GM23338 (cell line): ENCODE data around the gene ATP13A1. TPM values are rescaled to one million over a fixed set of nuclear protein-coding genes. Genes with fewer than 3 reads are reported as not detected.

Experiments used
- ATAC-seq: fragments of 200-7000 bp; cut with Tn5 transposase; 3 replicates; pipeline ENCODE4 v1.9.1; 2020
- DNase-seq: peaks from one replicate; pipeline ENCODE4 v3.0.0-alpha.2; 2015; ENCODE audit warnings: low spot score
- H2AFZ ChIP-seq: fragments of 200-600 bp; sonication (generic); 2 replicates; pipeline ENCODE4 v1.8.0; 2016; ENCODE audit warnings: antibody characterized with exemption, mild to moderate bottlenecking, moderate library complexity
- H3F3A ChIP-seq: fragments of 200-600 bp; sonication (generic); replicated peaks from 2 replicates; pipeline ENCODE4 v1.8.0; 2017; ENCODE audit warnings: antibody characterized with exemption, mixed run types, low read depth
- H3K27ac ChIP-seq: fragments of 200-600 bp; sonication (generic); 2 replicates; pipeline ENCODE4 v1.6.1; 2016; ENCODE audit warnings: low read depth
- H3K27me3 ChIP-seq: fragments of 200-600 bp; sonication (generic); 2 replicates; pipeline ENCODE4 v1.8.0; 2016; ENCODE audit warnings: mild to moderate bottlenecking, mixed run types, moderate library complexity; ENCODE audit not compliant: insufficient read depth
- H3K36me3 ChIP-seq: fragments of 200-600 bp; sonication (generic); 2 replicates; pipeline ENCODE4 v1.8.0; 2016; ENCODE audit warnings: mild to moderate bottlenecking; ENCODE audit not compliant: insufficient read depth
- H3K4me1 ChIP-seq: fragments of 200-600 bp; sonication (generic); 2 replicates; pipeline ENCODE4 v1.8.0; 2016; ENCODE audit warnings: mild to moderate bottlenecking, moderate library complexity; ENCODE audit not compliant: insufficient read depth
- H3K4me2 ChIP-seq: fragments of 200-600 bp; sonication (generic); 2 replicates; pipeline ENCODE4 v1.7.1; 2017; ENCODE audit warnings: mixed run types
- H3K4me3 ChIP-seq: fragments of 200-600 bp; sonication (generic); 2 replicates; pipeline ENCODE4 v1.6.1; 2016; ENCODE audit warnings: mixed run types
- H3K79me2 ChIP-seq: fragments of 200-600 bp; sonication (generic); replicated peaks from 2 replicates; pipeline ENCODE4 v1.8.0; 2017; ENCODE audit warnings: mild to moderate bottlenecking; ENCODE audit not compliant: insufficient read depth
- H3K9me2 ChIP-seq: fragments of 200-600 bp; sonication (generic); 2 replicates; pipeline ENCODE4 v1.8.0; 2017; ENCODE audit not compliant: insufficient read depth
- H4K20me1 ChIP-seq: fragments of 200-600 bp; sonication (generic); replicated peaks from 2 replicates; pipeline ENCODE4 v1.8.0; 2017; ENCODE audit warnings: mild to moderate bottlenecking; ENCODE audit not compliant: insufficient read depth
- H3K27ac Mint-ChIP-seq: 2 replicates; pipeline ENCODE4 v1.8.0; 2020; ENCODE audit warnings: inconsistent platforms, mild to moderate bottlenecking, moderate library complexity, mixed read lengths
- H3K27me3 Mint-ChIP-seq: 3 replicates; pipeline ENCODE4 v1.8.0; 2022; ENCODE audit warnings: low read depth, mild to moderate bottlenecking, moderate library complexity, mixed read lengths, inconsistent platforms; ENCODE audit not compliant: insufficient read depth, poor library complexity
- H3K36me3 Mint-ChIP-seq: 3 replicates; pipeline ENCODE4 v1.8.0; 2021; ENCODE audit warnings: low read depth, mild to moderate bottlenecking, inconsistent platforms, moderate library complexity, mixed read lengths
- H3K4me1 Mint-ChIP-seq: 3 replicates; pipeline ENCODE4 v1.8.0; 2020; ENCODE audit warnings: mild to moderate bottlenecking, inconsistent platforms, mixed read lengths
- H3K4me3 Mint-ChIP-seq: 3 replicates; pipeline ENCODE4 v1.8.0; 2021; ENCODE audit warnings: moderate library complexity, mild to moderate bottlenecking, inconsistent platforms, mixed read lengths
- H3K9me3 Mint-ChIP-seq: 3 replicates; pipeline ENCODE4 v1.8.0; 2020; ENCODE audit warnings: moderate library complexity, mild to moderate bottlenecking, inconsistent platforms, mixed read lengths
- CREB1 ChIP-seq: fragments of 250-450 bp; sonication (Bioruptor Pico); IDR thresholded peaks from 2 replicates; pipeline ENCODE4 v1.5.0; 2020; ENCODE audit warnings: low read depth, mild to moderate bottlenecking, moderate library complexity
- ETS1 ChIP-seq: IDR thresholded peaks from 2 replicates; pipeline ENCODE4 v1.6.1; 2016; ENCODE audit warnings: antibody characterized with exemption
- EZH2 ChIP-seq: fragments of 200-600 bp; sonication (generic); IDR thresholded peaks from one replicate; pipeline ENCODE4 v1.8.0; 2017; ENCODE audit warnings: antibody characterized with exemption, mild to moderate bottlenecking, low read depth; ENCODE audit not compliant: unreplicated experiment
- EZH2phosphoT487 ChIP-seq: fragments of 200-600 bp; sonication (generic); IDR thresholded peaks from one replicate; pipeline ENCODE4 v1.8.1; 2018; ENCODE audit warnings: antibody characterized with exemption; ENCODE audit not compliant: unreplicated experiment
- JUNB ChIP-seq: IDR thresholded peaks from one replicate; pipeline ENCODE4 v1.6.1; 2016; ENCODE audit warnings: antibody characterized with exemption; ENCODE audit not compliant: unreplicated experiment
- POLR2AphosphoS5 ChIP-seq: IDR thresholded peaks from 2 replicates; pipeline ENCODE4 v1.6.1; 2016; ENCODE audit warnings: antibody characterized with exemption, low read depth
- STAT1 ChIP-seq: IDR thresholded peaks from one replicate; pipeline ENCODE4 v1.6.1; 2016; ENCODE audit warnings: antibody characterized with exemption; ENCODE audit not compliant: unreplicated experiment
- ZNF114 ChIP-seq: fragments of 250-450 bp; sonication (Bioruptor Pico); IDR thresholded peaks from 2 replicates; pipeline ENCODE4 v1.5.0; 2020; ENCODE audit warnings: mild to moderate bottlenecking, moderate library complexity
- polyA plus RNA-seq: library from polyadenylated mRNA; unstranded; fragments of >200 nt; fragmentation: Nextera tagmentation; extraction: Ambion mirVana; gene quantifications from 2 replicates; pipeline ENCODE4 v1.2.1, GENCODE V29; 2016
- total RNA-seq: library from RNA; depleted of rRNA; stranded (reverse); fragments of >200 nt; shearing (Covaris generic); gene quantifications from 2 replicates; pipeline ENCODE4 v1.2.3, GENCODE V29; 2014
- TF ChIP-seq, protein P1 (sequence below): IDR thresholded peaks from one replicate; pipeline ENCODE4 v1.6.1; 2018; ENCODE audit warnings: antibody characterized with exemption; ENCODE audit not compliant: unreplicated experiment

Gene ATP13A1
- total and polyA plus RNA-seq, 2 experiments from 2014 or later = 38.1 to 307 TPM

DNA sequence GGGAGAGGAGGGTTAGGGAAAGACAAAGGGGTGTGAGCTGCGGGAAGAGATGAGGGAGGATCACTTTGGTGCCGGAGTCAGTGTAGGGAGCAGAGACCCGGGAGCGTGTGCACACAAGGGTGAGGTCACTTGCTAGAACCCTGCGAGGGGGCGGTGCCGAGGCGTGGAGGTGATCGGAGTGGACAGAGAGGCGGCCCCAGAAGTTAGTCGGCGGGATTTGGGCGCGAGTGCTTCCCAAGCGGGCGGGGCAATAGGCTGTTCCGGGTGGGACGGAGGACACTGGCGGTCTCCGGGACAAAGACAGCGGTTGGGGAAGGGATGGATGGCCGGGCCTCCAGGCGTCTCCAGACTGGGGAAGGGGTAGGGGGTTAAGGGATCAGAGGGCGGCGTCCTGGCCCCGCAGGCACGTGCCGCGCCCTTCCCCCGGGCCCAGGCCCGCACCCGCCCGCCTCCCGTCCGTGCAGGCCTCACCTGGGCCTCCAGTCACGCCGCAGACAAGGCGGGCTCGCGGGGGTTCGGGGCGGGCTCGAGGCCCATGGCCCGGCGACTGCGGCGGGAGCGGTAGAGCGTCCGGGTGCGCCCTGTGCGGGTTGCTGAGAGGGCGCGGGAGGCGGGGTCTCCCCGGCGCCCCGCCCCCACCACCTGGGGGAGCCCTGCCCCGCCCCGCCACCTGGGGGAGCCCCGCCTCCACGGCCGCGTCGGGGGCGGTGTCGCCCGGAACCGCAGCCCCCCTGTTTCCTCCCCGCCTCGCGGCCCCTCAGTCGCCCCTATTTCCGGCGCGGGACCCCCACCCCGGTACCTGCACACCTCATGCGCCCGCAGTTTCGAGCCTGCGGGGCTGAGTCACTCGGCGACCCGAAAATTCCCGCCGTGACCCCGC is 35.6 kb downstream of the ATP13A1 start, which contains the start of gene LPAR2 (continued):
- TF ChIP-seq, protein P1, sequence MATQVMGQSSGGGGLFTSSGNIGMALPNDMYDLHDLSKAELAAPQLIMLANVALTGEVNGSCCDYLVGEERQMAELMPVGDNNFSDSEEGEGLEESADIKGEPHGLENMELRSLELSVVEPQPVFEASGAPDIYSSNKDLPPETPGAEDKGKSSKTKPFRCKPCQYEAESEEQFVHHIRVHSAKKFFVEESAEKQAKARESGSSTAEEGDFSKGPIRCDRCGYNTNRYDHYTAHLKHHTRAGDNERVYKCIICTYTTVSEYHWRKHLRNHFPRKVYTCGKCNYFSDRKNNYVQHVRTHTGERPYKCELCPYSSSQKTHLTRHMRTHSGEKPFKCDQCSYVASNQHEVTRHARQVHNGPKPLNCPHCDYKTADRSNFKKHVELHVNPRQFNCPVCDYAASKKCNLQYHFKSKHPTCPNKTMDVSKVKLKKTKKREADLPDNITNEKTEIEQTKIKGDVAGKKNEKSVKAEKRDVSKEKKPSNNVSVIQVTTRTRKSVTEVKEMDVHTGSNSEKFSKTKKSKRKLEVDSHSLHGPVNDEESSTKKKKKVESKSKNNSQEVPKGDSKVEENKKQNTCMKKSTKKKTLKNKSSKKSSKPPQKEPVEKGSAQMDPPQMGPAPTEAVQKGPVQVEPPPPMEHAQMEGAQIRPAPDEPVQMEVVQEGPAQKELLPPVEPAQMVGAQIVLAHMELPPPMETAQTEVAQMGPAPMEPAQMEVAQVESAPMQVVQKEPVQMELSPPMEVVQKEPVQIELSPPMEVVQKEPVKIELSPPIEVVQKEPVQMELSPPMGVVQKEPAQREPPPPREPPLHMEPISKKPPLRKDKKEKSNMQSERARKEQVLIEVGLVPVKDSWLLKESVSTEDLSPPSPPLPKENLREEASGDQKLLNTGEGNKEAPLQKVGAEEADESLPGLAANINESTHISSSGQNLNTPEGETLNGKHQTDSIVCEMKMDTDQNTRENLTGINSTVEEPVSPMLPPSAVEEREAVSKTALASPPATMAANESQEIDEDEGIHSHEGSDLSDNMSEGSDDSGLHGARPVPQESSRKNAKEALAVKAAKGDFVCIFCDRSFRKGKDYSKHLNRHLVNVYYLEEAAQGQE = no peak
- TF ChIP-seq ZNF114 (CRISPR knock-in tag) = no peak
- peak; percentile 6; the same call in 1 of the 2 replicates for TF ChIP-seq POLR2AphosphoS5
- TF ChIP-seq EZH2 = no peak

DNA sequence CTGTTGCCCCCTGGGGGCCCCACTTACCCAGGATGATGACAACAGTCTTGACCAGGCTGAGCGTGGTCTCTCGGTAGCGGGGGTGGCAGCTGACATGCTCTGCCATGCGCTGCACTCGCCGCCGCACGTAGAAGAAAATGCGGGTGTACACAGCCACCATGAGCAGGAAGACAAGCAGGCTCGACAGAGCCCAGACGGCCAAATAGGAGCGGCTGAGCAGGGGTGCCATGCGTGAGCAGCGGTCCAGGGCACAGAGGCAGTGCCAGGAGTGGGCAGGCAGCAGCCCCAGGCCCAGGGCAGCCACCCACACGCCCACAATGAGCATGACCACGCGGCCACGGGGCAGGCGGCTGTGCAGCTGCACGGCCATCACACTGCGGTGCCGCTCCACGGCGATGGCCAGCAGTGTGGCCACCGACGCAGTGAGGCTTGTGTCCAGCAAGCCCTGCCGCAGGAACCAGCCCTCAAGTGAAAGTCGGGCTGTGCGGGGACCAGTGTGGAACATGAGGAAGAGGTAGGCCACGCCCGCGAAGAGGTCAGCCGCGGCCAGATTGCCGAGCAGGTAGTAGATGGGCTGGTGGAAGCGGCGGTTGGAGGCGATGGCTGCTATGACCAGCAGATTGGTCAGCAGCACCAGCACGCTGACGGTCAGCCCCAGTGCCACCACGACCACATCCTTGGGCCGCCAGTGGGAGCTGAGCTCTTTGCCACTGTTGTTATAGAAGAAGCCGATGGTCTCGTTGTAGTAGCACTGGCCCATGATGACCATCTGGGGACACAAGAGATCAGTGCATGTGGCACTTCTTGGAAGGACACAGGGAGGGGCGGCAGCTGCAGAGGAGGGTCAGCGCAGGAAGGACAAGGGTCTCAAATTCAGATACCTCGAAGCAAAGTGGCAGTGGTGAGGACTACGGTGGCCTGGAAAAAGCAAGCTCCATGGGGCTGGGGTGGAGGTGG is 36.7 kb downstream of the ATP13A1 start:
- DNase-seq (no peak), ATAC-seq (no peak)
- no peak overlapping the region for H2AFZ ChIP-seq
- 0 out of 2 replicates have a peak, but pooled peaks cover 4% of the 10 kb centered on the region for H4K20me1 ChIP-seq
- Mint-ChIP-seq H3K36me3 (peaks cover 33% of the 10 kb centered on the region), H3K4me1 (peaks cover 17% of the 10 kb centered on the region), H3K4me3 (peak overlapping the region; percentile 89), H3K9me3 (no peaks in the 10 kb centered on the region; the same call in 2 of the 3 replicates), H3K27ac (no peak overlapping the region; the same call in 1 of the 2 replicates), H3K27me3 (peaks cover 19% of the 10 kb centered on the region)
- TF ChIP-seq JUNB (no peak), STAT1 (no peak), EZH2phosphoT487 (no peak), CREB1 (no peak), ETS1 (no peak)
- H3K27me3 ChIP-seq = no peaks in the 10 kb centered on the region
- H3F3A ChIP-seq = 0 out of 2 replicates have a peak, but pooled peaks cover 4% of the 10 kb centered on the region
- peak overlapping the region; percentile 82 for H3K4me3 ChIP-seq
- H3K4me1 ChIP-seq = peaks cover 3% of the 10 kb centered on the region
- H3K4me2 ChIP-seq = peak overlapping the region; percentile 92
- H3K79me2 ChIP-seq = peaks cover 21% of the 10 kb centered on the region
- H3K9me2 ChIP-seq = no peaks in the 10 kb centered on the region
- 0 out of 2 replicates have a peak overlapping the region, but pooled peaks have one; percentile 63 for H3K27ac ChIP-seq
- 0 out of 2 replicates have a peak, but pooled peaks cover 4% of the 10 kb centered on the region for H3K36me3 ChIP-seq
